ENCODE measurements around the gene GLO1.

GLO1 gene

GRCh38 chr6:38656896-38657295 is 46.0 kb downstream of the GLO1 start:
- TF ChIP-seq, protein P1, sequence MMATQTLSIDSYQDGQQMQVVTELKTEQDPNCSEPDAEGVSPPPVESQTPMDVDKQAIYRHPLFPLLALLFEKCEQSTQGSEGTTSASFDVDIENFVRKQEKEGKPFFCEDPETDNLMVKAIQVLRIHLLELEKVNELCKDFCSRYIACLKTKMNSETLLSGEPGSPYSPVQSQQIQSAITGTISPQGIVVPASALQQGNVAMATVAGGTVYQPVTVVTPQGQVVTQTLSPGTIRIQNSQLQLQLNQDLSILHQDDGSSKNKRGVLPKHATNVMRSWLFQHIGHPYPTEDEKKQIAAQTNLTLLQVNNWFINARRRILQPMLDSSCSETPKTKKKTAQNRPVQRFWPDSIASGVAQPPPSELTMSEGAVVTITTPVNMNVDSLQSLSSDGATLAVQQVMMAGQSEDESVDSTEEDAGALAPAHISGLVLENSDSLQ (IDR thresholded peaks at IDR 0.05), result no peak
- TF ChIP-seq TARDBP (IDR thresholded peaks at IDR 0.05), result no peak
- no peak for TF ChIP-seq SUZ12 (IDR thresholded peaks at IDR 0.05)
- no peak for TF ChIP-seq HDGF (IDR thresholded peaks at IDR 0.05; ENCODE audit: borderline replicate concordance)
- no peak for TF ChIP-seq CTBP1 (IDR thresholded peaks at IDR 0.05; ENCODE audit: borderline replicate concordance)
- no peak for TF ChIP-seq FOXK2 (IDR thresholded peaks at IDR 0.05)
- TF ChIP-seq SP1 (IDR thresholded peaks at IDR 0.05), result no peak
- no peak for TF ChIP-seq ARNT (IDR thresholded peaks at IDR 0.05)
- no peak for TF ChIP-seq ZNF384 (IDR thresholded peaks at IDR 0.05)
- TF ChIP-seq NFRKB (IDR thresholded peaks at IDR 0.05), result no peak
- TF ChIP-seq L3MBTL2 (conservative IDR thresholded peaks at IDR 0.05), result no peak
- TF ChIP-seq ELF4 (IDR thresholded peaks at IDR 0.05), result no peak
- CTCF ChIA-PET, result interaction anchor here (0.5 kb wide), 1 partner anchor 8 kb away, joined by 3 read pairs; no protein-coding TSS in a partner anchor
- POLR2A ChIA-PET, result no interaction called here
- DNase-seq (ENCODE audit: extremely low spot score), result no peak

DNA sequence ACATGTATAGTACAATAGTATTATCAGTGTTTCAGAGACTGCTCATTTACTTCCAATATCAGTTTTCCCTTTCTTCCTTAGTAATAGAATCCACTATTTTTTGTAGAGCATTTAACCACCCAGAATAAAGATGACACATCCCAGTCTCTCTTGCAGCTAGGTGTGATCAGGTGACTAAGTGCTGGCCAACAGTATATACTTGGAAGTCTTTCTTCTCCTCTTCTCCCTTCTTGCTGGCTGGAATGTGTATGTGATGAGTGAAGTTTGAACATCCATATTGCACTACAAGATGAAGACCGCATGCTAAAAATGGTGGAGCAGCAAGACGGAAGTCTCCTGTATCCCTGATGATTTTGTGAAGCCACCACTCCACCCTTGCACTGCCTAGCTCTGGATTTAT is 48.7 kb downstream of the GLO1 start:
- ChIA-PET POLR2A (no interaction called here), CTCF (no interaction called here)
- TF ChIP-seq HDGF (IDR thresholded peaks at IDR 0.05; ENCODE audit: borderline replicate concordance) (no peak), ELF4 (IDR thresholded peaks at IDR 0.05) (no peak), TARDBP (IDR thresholded peaks at IDR 0.05) (no peak), BHLHE40 (IDR thresholded peaks at IDR 0.05; ENCODE audit: borderline replicate concordance) (no peak), FOXM1 (IDR thresholded peaks at IDR 0.05; ENCODE audit: borderline replicate concordance) (no peak), CTBP1 (IDR thresholded peaks at IDR 0.05; ENCODE audit: borderline replicate concordance) (no peak), SP1 (IDR thresholded peaks at IDR 0.05) (no peak), LEF1 (IDR thresholded peaks at IDR 0.05; ENCODE audit: borderline replicate concordance) (no peak), ARNT (IDR thresholded peaks at IDR 0.05) (no peak), FOXA1 (IDR thresholded peaks at IDR 0.05) (no peak), FOXK2 (IDR thresholded peaks at IDR 0.05) (no peak), L3MBTL2 (conservative IDR thresholded peaks at IDR 0.05) (no peak), NFRKB (IDR thresholded peaks at IDR 0.05) (no peak), SUZ12 (IDR thresholded peaks at IDR 0.05) (no peak), ZNF384 (IDR thresholded peaks at IDR 0.05) (no peak)
- TF ChIP-seq, protein P1 (IDR thresholded peaks at IDR 0.05), result no peak
- no peak for DNase-seq (ENCODE audit: extremely low spot score)

DNA sequence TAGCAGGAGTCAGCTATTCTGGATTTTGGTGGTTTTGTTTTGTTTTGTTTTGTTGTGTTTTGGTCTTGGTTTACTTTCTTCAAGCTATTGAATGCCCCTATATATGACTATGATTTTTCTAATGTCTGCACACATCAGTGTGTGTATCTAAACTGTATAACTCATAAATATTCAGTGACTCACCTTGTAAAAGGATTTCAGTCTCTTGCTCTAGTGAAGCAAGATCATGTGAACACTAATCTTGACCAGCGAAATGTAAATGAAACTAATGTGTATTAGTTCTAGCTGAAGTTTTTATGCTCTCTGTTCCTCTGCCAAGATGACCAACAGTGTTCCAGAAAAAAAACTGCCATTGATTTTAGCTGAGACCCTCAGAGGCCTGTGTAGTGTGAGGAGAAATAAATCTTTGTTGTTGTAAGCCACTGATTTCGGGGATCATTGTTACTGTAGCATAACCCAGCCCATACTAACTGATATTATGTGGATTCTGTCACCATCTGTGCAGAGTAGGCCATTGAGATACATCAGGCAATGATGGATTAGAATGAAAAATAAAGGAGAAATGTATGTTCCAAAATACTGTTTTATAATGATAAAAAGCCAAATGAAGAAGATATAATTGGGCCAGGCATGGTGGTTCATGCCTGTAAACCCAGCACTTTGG is 51.7 kb downstream of the GLO1 start:
- TF ChIP-seq FOXK2 (IDR thresholded peaks at IDR 0.05), result no peak
- no peak for TF ChIP-seq FOXM1 (IDR thresholded peaks at IDR 0.05; ENCODE audit: borderline replicate concordance)
- no peak for TF ChIP-seq LEF1 (IDR thresholded peaks at IDR 0.05; ENCODE audit: borderline replicate concordance)
- TF ChIP-seq L3MBTL2 (conservative IDR thresholded peaks at IDR 0.05), result no peak
- TF ChIP-seq CTBP1 (IDR thresholded peaks at IDR 0.05; ENCODE audit: borderline replicate concordance), result no peak
- no peak for TF ChIP-seq ZNF384 (IDR thresholded peaks at IDR 0.05)
- no peak for TF ChIP-seq SP1 (IDR thresholded peaks at IDR 0.05)
- TF ChIP-seq ELF4 (IDR thresholded peaks at IDR 0.05), result no peak
- TF ChIP-seq HDGF (IDR thresholded peaks at IDR 0.05; ENCODE audit: borderline replicate concordance), result no peak
- TF ChIP-seq TARDBP (IDR thresholded peaks at IDR 0.05), result no peak
- POLR2A ChIA-PET, result no interaction called here
- no peak for DNase-seq (ENCODE audit: extremely low spot score)

GRCh38 chr6:38650207-38650752 is 52.7 kb downstream of the GLO1 start:
- ChIA-PET CTCF (no interaction called here), POLR2A (no interaction called here)
- DNase-seq (ENCODE audit: extremely low spot score), result no peak
- TF ChIP-seq CTBP1 (IDR thresholded peaks at IDR 0.05; ENCODE audit: borderline replicate concordance), result no peak
- TF ChIP-seq ARNT (IDR thresholded peaks at IDR 0.05), result no peak
- TF ChIP-seq FOXA1 (IDR thresholded peaks at IDR 0.05), result no peak
- no peak for TF ChIP-seq SP1 (IDR thresholded peaks at IDR 0.05)
- TF ChIP-seq ELF4 (IDR thresholded peaks at IDR 0.05), result no peak
- no peak for TF ChIP-seq LEF1 (IDR thresholded peaks at IDR 0.05; ENCODE audit: borderline replicate concordance)
- no peak for TF ChIP-seq FOXM1 (IDR thresholded peaks at IDR 0.05; ENCODE audit: borderline replicate concordance)
- no peak for TF ChIP-seq HDGF (IDR thresholded peaks at IDR 0.05; ENCODE audit: borderline replicate concordance)
- TF ChIP-seq L3MBTL2 (conservative IDR thresholded peaks at IDR 0.05), result no peak
- TF ChIP-seq FOXK2 (IDR thresholded peaks at IDR 0.05), result no peak
- no peak for TF ChIP-seq NFRKB (IDR thresholded peaks at IDR 0.05)
- TF ChIP-seq TARDBP (IDR thresholded peaks at IDR 0.05), result no peak
- TF ChIP-seq SUZ12 (IDR thresholded peaks at IDR 0.05), result no peak
- TF ChIP-seq, protein P1 (IDR thresholded peaks at IDR 0.05), result no peak
- TF ChIP-seq BHLHE40 (IDR thresholded peaks at IDR 0.05; ENCODE audit: borderline replicate concordance), result no peak
- TF ChIP-seq ZNF384 (IDR thresholded peaks at IDR 0.05), result no peak

More for the DNA sequence above, 51.7 kb downstream of the GLO1 start:
- CTCF ChIA-PET, result no interaction called here

DNA sequence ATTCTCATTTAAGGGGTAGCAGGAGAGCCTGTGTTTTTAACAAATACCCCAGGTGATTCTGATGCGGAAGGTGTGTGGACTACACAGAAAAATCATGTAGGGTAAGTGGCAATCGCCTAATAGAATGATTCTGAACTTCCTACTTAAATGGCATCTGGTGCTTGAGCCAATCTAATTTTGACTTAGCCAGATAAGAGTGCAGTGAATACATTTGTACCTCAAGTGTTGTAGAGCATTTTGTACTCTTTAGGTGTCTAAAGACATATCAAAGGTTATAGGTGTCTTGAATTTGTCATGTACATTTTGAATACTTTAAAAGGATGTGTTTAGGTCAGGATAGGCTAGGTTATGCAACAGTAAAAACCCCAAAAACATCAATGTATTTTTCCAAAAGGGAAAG is 53.2 kb downstream of the GLO1 start:
- TF ChIP-seq BHLHE40 (IDR thresholded peaks at IDR 0.05; ENCODE audit: borderline replicate concordance), result no peak
- TF ChIP-seq LEF1 (IDR thresholded peaks at IDR 0.05; ENCODE audit: borderline replicate concordance), result no peak
- TF ChIP-seq ELF4 (IDR thresholded peaks at IDR 0.05), result no peak
- no peak for TF ChIP-seq FOXA1 (IDR thresholded peaks at IDR 0.05)
- TF ChIP-seq L3MBTL2 (conservative IDR thresholded peaks at IDR 0.05), result no peak
- TF ChIP-seq TARDBP (IDR thresholded peaks at IDR 0.05), result no peak
- no peak for TF ChIP-seq CTBP1 (IDR thresholded peaks at IDR 0.05; ENCODE audit: borderline replicate concordance)
- TF ChIP-seq HDGF (IDR thresholded peaks at IDR 0.05; ENCODE audit: borderline replicate concordance), result no peak
- TF ChIP-seq, protein P1 (IDR thresholded peaks at IDR 0.05), result no peak
- no peak for TF ChIP-seq ZNF384 (IDR thresholded peaks at IDR 0.05)
- no peak for TF ChIP-seq SUZ12 (IDR thresholded peaks at IDR 0.05)
- TF ChIP-seq FOXM1 (IDR thresholded peaks at IDR 0.05; ENCODE audit: borderline replicate concordance), result no peak
- no peak for TF ChIP-seq NFRKB (IDR thresholded peaks at IDR 0.05)
- TF ChIP-seq ARNT (IDR thresholded peaks at IDR 0.05), result no peak
- no peak for TF ChIP-seq SP1 (IDR thresholded peaks at IDR 0.05)
- TF ChIP-seq FOXK2 (IDR thresholded peaks at IDR 0.05), result no peak
- DNase-seq (ENCODE audit: extremely low spot score), result no peak
- ChIA-PET POLR2A (no interaction called here), CTCF (no interaction called here)

Data from HEK293T (cell line).